Activated CD8-positive, alpha-beta T cell treated with anti-CD3 and anti-CD28 coated beads for 36 hours (primary cell): ENCODE results near the gene WDR82. TPM values are rescaled to one million over a fixed set of nuclear protein-coding genes. Genes with fewer than 3 reads are reported as not detected.

Experiments
- ATAC-seq: fragments of 200-7000 bp; cut with Tn5 transposase; one replicate; pipeline ENCODE4 v1.10.0; 2021; ENCODE audit warnings: mild to moderate bottlenecking, moderate library complexity
- CTCF ChIA-PET: fragments of 350-600 bp; sonication (Branson Sonifier 250); formaldehyde crosslinking; loops from one replicate; lab custom pipeline; 2021; ENCODE audit warnings: antibody characterized with exemption; lab: Charles Lee
- POLR2A ChIA-PET: fragments of 350-600 bp; sonication (Branson Sonifier 250); formaldehyde crosslinking; loops from one replicate; lab custom pipeline; 2021; ENCODE audit warnings: antibody characterized with exemption; lab: Charles Lee
- DNase-seq: peaks from one replicate; pipeline ENCODE4 v3.0.0-alpha.2; 2020
- H3K27ac Mint-ChIP-seq: one replicate; pipeline ENCODE4 v1.8.0; 2021; ENCODE audit warnings: mild to moderate bottlenecking, mixed read lengths
- H3K27me3 Mint-ChIP-seq: one replicate; pipeline ENCODE4 v1.8.0; 2021; ENCODE audit warnings: mixed read lengths
- H3K36me3 Mint-ChIP-seq: one replicate; pipeline ENCODE4 v1.8.0; 2021; ENCODE audit warnings: low read depth, mixed read lengths
- H3K4me1 Mint-ChIP-seq: one replicate; pipeline ENCODE4 v1.8.0; 2021; ENCODE audit warnings: low read depth, mixed read lengths
- H3K4me3 Mint-ChIP-seq: one replicate; pipeline ENCODE4 v1.8.0; 2021; ENCODE audit warnings: mild to moderate bottlenecking, moderate library complexity, mixed read lengths
- H3K9me3 Mint-ChIP-seq: one replicate; pipeline ENCODE4 v1.8.0; 2021; ENCODE audit warnings: mixed read lengths
- CTCF ChIP-seq: fragments of 200-600 bp; IDR thresholded peaks from one replicate; pipeline ENCODE4 v1.8.0; 2022; ENCODE audit warnings: antibody characterized with exemption, mild to moderate bottlenecking
- intact Hi-C: fragments of 100-400 bp; cut with micrococcal nuclease; formaldehyde crosslinking; loops from one replicate; pipeline ENCODE4 v1.10.0; 2022
- total RNA-seq, 2 experiments: library from RNA; stranded (reverse); gene quantifications; one replicate each; pipeline ENCODE4 v1.2.3, GENCODE V29; 2021

The WDR82 gene
- total RNA-seq, 2 experiments from 2014 or later, result 103 to 105 TPM

GRCh38 chr3:52319921-52320595 lies 41.6 kb upstream of the WDR82 start:
- H3K4me1 Mint-ChIP-seq, result peaks cover 22% of the 10 kb centered on the region
- no peak overlapping the region for H3K4me3 Mint-ChIP-seq
- no peaks in the 10 kb centered on the region for H3K9me3 Mint-ChIP-seq
- intact Hi-C loops, result no loop called here
- no peaks in the 10 kb centered on the region for H3K27me3 Mint-ChIP-seq
- ChIA-PET CTCF (interaction anchor here (0.7 to 1.6 kb wide), 4 partner anchors 18 to 100 kb away, joined by 3 to 10 read pairs (median 6); no protein-coding TSS in a partner anchor), POLR2A (interaction anchor here (1.4 kb wide), 1 partner anchor 41 kb away, joined by 6 read pairs; the partner anchor contains the start of gene WDR82)
- no peak for ATAC-seq
- TF ChIP-seq CTCF, result no peak
- H3K36me3 Mint-ChIP-seq, result no peaks in the 10 kb centered on the region
- DNase-seq, result no peak
- H3K27ac Mint-ChIP-seq, result no peak overlapping the region

GRCh38 chr3:52318186-52318816 lies 39.9 kb upstream of the WDR82 start:
- no peak for ATAC-seq
- no peaks in the 10 kb centered on the region for H3K27me3 Mint-ChIP-seq
- H3K36me3 Mint-ChIP-seq, result no peaks in the 10 kb centered on the region
- H3K4me1 Mint-ChIP-seq, result peaks cover 39% of the 10 kb centered on the region
- DNase-seq, result no peak
- H3K27ac Mint-ChIP-seq, result no peak overlapping the region
- ChIA-PET POLR2A (interaction anchor here (1.0 to 1.3 kb wide), 4 partner anchors 23 to 262 kb away, joined by 3 read pairs; partner anchors contain the start of gene DUSP7), CTCF (interaction anchor here (1.6 to 2.3 kb wide), 4 partner anchors 20 to 99 kb away, joined by 4 to 10 read pairs (median 8); no protein-coding TSS in a partner anchor)
- H3K9me3 Mint-ChIP-seq, result no peaks in the 10 kb centered on the region
- intact Hi-C loops, result no loop called here
- no peak overlapping the region for H3K4me3 Mint-ChIP-seq
- no peak for TF ChIP-seq CTCF

- peaks cover 45% of the 10 kb centered on the region for H3K4me1 Mint-ChIP-seq
- H3K27ac Mint-ChIP-seq, result no peak overlapping the region
- peak overlapping the region; percentile 55 for H3K4me3 Mint-ChIP-seq
- intact Hi-C loops, result no loop called here
- DNase-seq (peak; percentile 76), ATAC-seq (peak; percentile 90)
- TF ChIP-seq CTCF, result no peak
- no peaks in the 10 kb centered on the region for H3K27me3 Mint-ChIP-seq
- ChIA-PET CTCF (interaction anchor here (0.8 to 2.3 kb wide), 3 partner anchors 11 to 27 kb away, joined by 3 to 10 read pairs (median 4); no protein-coding TSS in a partner anchor), POLR2A (interaction anchor here (0.7 to 1.2 kb wide), 5 partner anchors 34 to 261 kb away, joined by 3 to 4 read pairs (median 3); partner anchors contain the start of gene DUSP7)
- no peaks in the 10 kb centered on the region for H3K36me3 Mint-ChIP-seq
- H3K9me3 Mint-ChIP-seq, result no peaks in the 10 kb centered on the region
These were observed 39.0 kb upstream of the WDR82 start for GRCh38 chr3:52317208-52318000.

- no peak for TF ChIP-seq CTCF
- Mint-ChIP-seq H3K4me1 (peaks cover 50% of the 10 kb centered on the region), H3K27me3 (no peaks in the 10 kb centered on the region), H3K4me3 (peak within 1 kb of the TSS; percentile 55), H3K36me3 (no peaks in the 10 kb centered on the region), H3K9me3 (no peaks in the 10 kb centered on the region), H3K27ac (peak within 1 kb of the TSS; percentile 25)
- ChIA-PET POLR2A (interaction anchor here (0.8 kb wide), 1 partner anchor 9 kb away, joined by 3 read pairs; no protein-coding TSS in a partner anchor), CTCF (interaction anchor here (2.3 kb wide), 1 partner anchor 23 kb away, joined by 10 read pairs; no protein-coding TSS in a partner anchor)
- intact Hi-C loops, result no loop called here
- ATAC-seq, result no peak
- no peak for DNase-seq
These were observed 37.7 kb upstream of the WDR82 start, which contains the start of gene DNAH1 for GRCh38 chr3:52315977-52316764. Gene DNAH1 (plus strand): TSS chr3:52316319. CDS start chr3:52322443, 6,124 bp downstream.
